EL (cell line): ENCODE measurements around the gene WASHC2A.
"Not testable (repeated sequence)": the region's sequence is repeated elsewhere in the genome, so short reads cannot be mapped to it uniquely, and the experiment has no call there.

Experiments
- DNase-seq: peaks from one replicate; pipeline ENCODE4 v3.0.0-alpha.2; 2016

WASHC2A gene

DNA sequence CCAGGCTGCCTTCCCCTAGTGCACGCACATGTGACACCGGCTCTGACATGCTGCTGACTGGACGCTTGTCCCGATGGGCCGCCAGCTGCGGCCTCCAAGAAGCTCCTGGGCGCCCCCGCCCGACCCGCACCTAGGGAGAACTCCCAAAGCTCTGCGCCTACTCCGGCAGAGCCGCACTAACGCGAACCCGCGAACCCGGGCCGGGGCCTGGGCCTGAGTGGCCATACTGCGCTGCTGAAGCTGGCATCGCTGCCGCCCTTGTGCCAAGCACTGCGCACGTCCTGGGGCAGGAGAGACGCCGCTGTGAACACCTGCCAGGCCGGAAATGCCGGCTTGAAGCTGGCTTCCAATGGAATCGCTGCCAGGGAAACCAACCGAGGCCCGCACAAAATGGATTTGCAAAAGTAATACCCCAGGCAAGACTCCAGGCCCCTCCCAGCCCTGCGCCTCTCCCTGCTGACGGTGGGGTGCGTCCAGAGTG, 85.1 kb downstream of the WASHC2A start:
- no peak for DNase-seq

DNA sequence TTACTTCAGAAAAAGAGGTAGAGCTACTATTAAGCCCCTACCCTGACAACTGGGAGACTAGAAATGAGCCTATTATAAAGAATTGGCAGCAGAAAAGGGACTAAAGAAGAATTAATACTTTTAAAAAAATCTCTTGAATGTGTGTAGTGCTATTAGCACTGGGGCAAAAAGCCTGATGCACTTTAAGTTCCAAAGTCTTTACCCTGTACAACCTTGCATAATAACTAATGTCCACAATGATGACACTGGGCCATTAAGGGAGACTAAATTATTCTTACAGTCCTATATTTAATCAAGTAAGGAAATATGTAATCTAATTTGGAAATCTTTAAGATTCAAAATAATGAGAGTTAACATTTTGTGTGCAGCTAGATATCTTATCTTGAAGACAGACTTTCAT, 90.1 kb downstream of the WASHC2A start:
- not testable (repeated sequence) for DNase-seq

DNA sequence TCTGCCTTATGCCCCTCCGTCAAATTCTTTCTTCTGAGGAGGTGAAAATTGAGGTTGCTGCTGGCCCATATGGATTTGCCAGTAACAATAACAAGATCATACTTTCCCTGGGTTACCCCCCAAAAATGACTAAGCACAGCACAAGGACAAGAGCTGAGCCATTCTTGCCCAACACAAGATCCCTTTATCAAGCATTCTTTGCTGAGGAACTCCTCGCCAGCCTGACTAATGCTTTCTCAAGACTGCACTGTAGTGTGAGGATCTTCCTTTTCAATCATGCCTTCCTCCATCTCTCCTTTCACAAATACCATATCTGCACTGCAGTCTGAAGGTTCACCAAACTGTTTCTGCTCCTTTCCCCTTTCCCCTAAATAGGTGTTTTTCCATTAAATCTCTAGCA, 92.1 kb downstream of the WASHC2A start:
- DNase-seq = not testable (repeated sequence)

DNA sequence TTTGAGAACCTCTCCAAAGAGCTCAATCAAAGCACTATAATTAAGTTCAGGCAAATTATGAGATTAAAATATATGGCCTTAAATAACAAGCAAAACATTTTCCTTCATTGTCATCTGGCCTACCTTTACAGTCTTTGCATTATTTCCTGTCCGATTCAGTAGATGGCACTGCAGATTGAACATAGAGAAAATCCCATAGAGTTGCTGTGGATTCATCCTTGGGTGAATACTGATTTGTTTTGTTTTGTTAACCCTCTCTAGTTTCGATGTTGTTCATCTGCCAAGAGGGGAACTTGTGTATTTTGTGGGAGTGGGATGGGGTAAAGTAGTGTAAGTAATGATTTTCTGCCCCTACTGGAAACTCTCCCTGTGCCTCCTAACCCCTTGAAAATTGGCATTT, 97.3 kb downstream of the WASHC2A start:
- not testable (repeated sequence) for DNase-seq

DNA sequence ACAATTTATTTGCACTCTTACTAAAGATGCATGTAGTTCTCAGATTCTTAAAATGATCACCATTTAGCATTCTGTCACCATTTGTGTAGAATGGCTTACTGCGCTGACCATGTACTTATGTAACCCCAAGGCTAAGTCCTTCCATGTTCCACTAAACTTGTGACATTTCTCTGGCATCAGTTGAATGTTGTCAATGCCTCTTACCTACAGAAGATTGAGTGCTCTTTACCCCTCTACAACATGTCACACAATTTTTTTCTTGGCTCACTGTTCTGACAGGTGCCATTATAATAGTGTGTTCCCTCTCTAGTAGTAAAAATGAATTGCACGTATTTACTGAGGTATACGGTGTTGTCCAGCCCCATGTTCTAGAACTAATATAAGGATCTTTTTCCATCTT, 100.1 kb downstream of the WASHC2A start:
- DNase-seq = not testable (repeated sequence)

DNA sequence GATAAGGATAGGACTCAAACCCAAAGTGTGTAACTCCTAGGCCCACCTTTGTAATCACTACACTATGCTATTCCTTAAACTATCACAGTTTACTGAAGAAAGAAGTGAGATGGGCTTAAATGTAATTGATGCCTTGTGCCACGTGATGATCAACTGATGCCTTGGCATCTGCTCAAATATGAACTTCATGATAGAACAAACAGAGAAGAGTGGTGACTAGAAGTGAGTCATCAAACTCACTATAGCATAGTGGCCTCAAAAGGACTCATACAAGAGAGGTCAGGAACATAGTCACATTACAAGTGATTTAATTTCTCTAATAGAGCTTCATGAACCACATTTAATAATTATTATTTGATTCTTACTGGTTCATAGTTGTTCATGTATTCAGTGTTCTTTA, 101.8 kb downstream of the WASHC2A start:
- DNase-seq = peak; percentile 74

DNA sequence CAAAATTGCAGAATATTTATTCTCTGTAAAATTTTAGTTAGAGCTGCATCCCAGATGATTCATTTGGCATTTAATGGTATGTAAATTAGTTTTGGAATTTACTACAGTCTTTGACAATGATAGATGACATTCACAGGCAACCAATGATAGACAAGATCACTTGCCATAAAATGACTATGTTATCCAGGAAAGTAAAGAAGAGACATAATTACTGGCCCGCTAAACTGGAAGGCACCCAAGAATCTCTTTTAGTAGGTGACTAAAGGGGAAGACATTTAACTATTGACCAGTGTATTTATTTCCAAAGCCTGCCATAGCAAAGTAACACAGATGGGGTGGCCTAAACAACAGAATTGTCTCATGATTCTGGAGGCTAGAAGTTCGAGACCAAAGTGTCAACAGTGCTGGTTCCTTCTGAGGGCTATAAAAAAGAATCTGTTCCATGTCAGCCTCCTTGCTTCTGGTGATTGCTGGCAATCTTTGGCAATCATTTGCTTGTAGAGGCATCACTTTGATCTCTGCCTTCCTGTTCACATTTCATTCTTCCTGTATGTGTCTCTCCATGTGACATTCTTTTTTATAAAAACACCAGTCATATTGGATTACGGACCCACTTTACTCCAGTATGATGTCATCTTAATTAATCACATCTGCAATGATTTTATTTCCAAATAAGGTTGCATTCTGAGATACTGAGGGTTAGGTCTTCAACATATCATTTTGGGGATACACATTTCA, 107.2 kb downstream of the WASHC2A start:
- DNase-seq = peak; percentile 95
